NB4 (cell line): ENCODE measurements around the gene KDM8.
A peak's percentile ranks its signal among the peaks of the same experiment; 100 is the strongest.

Experiments
- DNase-seq: peaks from one replicate; pipeline ENCODE4 v3.0.0; 2010; ENCODE audit warnings: low read depth
- H3K4me3 ChIP-seq: one replicate; pipeline ENCODE4 v1.5.1; 2011; ENCODE audit warnings: mild to moderate bottlenecking, low read depth, low read length, moderate library complexity
- CTCF ChIP-seq: IDR thresholded peaks from one replicate; pipeline ENCODE4 v1.5.1; 2012; ENCODE audit warnings: low read depth, low read length
- MAX ChIP-seq: IDR thresholded peaks from 2 replicates; pipeline ENCODE4 v1.6.1; 2011; ENCODE audit warnings: low read depth, low read length
- MYC ChIP-seq: IDR thresholded peaks from 2 replicates; pipeline ENCODE4 v1.6.1; 2011; ENCODE audit warnings: low read depth, low read length
- POLR2A ChIP-seq: IDR thresholded peaks from 2 replicates; pipeline ENCODE4 v1.6.1; 2011; ENCODE audit warnings: mild to moderate bottlenecking; ENCODE audit not compliant: insufficient read length; ENCODE audit errors: extremely low read depth

The KDM8 gene

GRCh38 chr16:27226476-27226875 is 23.1 kb downstream of the KDM8 start:
- no peak for TF ChIP-seq POLR2A
- no peak for DNase-seq
- no peak overlapping the region for H3K4me3 ChIP-seq

- no peak overlapping the region for H3K4me3 ChIP-seq
- DNase-seq: no peak
- no peak for TF ChIP-seq MAX
- TF ChIP-seq MYC: no peak
- no peak for TF ChIP-seq POLR2A
- no peak for TF ChIP-seq CTCF
Measured at GRCh38 chr16:27226976-27227705, 23.8 kb downstream of the KDM8 start.

GRCh38 chr16:27228045-27228444 is 24.7 kb downstream of the KDM8 start:
- peak; percentile 29 for DNase-seq
- H3K4me3 ChIP-seq: no peak overlapping the region
- TF ChIP-seq MAX (no peak), CTCF (no peak), MYC (no peak), POLR2A (no peak)

GRCh38 chr16:27228621-27229501 is 25.5 kb downstream of the KDM8 start:
- TF ChIP-seq MYC (peak; percentile 57), CTCF (no peak)
- H3K4me3 ChIP-seq: no peak overlapping the region
- peak; percentile 92 for DNase-seq

- TF ChIP-seq POLR2A (no peak), CTCF (no peak), MAX (no peak)
- no peak for DNase-seq
- H3K4me3 ChIP-seq: no peak overlapping the region
Measured at GRCh38 chr16:27229891-27230470, 26.7 kb downstream of the KDM8 start.

- TF ChIP-seq CTCF (peak; percentile 50), POLR2A (no peak), MAX (peak; percentile 42; the same call in 1 of the 2 replicates), MYC (peak; percentile 70; the same call in 1 of the 2 replicates)
- peak; percentile 94 for DNase-seq
- no peak overlapping the region for H3K4me3 ChIP-seq
Measured at GRCh38 chr16:27230562-27231001, 27.3 kb downstream of the KDM8 start.
